IPS-11a (cell line): ENCODE data around the gene BNIPL.
A peak's percentile ranks its signal among the peaks of the same experiment; 100 is the strongest.

Experiments
- H3K4me3 ChIP-seq: one replicate; pipeline ENCODE4 v1.5.1; 2013; ENCODE audit warnings: low read depth, low read length, control low read depth

The BNIPL gene

GRCh38 chr1:151055581-151055980 lies 19.2 kb downstream of the BNIPL start:
- H3K4me3 ChIP-seq, result no peak overlapping the region

GRCh38 chr1:151056149-151056548 lies 19.8 kb downstream of the BNIPL start:
- H3K4me3 ChIP-seq, result no peak overlapping the region

GRCh38 chr1:151058692-151059091 lies 22.3 kb downstream of the BNIPL start:
- H3K4me3 ChIP-seq, result peak overlapping the region; percentile 91

- H3K4me3 ChIP-seq, result peak within 1 kb of the TSS; percentile 91
Observed at GRCh38 chr1:151059109-151060006, 23.0 kb downstream of the BNIPL start, which contains the start of gene CDC42SE1. CDC42SE1 (minus strand) TSS chr1:151059622; CDS start chr1:151055730, 3,892 bp downstream.

- H3K4me3 ChIP-seq, result peak within 1 kb of the TSS; percentile 91
Observed at GRCh38 chr1:151060007-151060656, 23.7 kb downstream of the BNIPL start, which contains the start of gene MLLT11. MLLT11 (plus strand) TSS chr1:151060397; CDS start chr1:151067225, 6,828 bp downstream.

DNA sequence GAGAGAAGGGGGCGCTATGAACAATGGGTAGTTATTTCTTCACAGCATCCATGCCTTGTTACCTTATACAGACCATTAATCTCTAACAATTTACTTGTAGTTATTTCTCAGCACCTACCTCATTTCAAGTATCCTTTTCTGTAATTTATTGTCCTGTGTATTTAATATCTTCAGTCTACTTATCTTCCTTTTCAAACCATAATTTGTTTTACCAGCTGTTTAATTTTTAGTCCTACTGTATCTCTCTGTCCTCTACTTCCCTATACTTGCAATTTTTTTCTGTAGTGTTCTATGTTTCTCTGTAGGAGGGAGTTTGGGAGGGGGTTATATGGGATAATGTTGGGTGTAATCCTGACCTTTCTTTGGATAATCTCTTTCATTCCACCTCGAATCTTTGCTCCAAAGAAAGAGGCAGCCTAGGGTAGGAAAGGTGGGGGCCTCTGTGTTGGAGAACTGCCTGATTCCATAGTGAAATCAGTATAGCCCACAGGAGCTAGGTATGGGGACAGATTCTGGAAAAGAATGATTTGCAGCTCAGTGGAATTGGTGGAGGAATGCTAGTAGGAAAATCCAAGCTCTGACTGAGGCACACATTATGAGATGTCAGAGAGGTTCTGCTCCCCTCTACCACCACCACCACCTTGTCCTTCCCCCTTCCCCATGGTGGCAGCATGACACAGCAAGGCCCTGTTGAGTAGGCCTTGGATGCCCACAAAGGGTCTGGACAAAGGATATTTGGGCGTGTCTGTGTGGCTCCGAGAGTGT lies 24.5 kb downstream of the BNIPL start:
- H3K4me3 ChIP-seq, result peak overlapping the region; percentile 91

- peak overlapping the region; percentile 91 for H3K4me3 ChIP-seq
Observed at GRCh38 chr1:151061704-151062103, 25.3 kb downstream of the BNIPL start.

- no peak overlapping the region for H3K4me3 ChIP-seq
Observed at GRCh38 chr1:151062741-151063371, 26.5 kb downstream of the BNIPL start.

GRCh38 chr1:151065089-151065645 lies 28.8 kb downstream of the BNIPL start:
- no peak overlapping the region for H3K4me3 ChIP-seq

- H3K4me3 ChIP-seq, result no peak overlapping the region
Observed at GRCh38 chr1:151067185-151067584, 30.8 kb downstream of the BNIPL start.

DNA sequence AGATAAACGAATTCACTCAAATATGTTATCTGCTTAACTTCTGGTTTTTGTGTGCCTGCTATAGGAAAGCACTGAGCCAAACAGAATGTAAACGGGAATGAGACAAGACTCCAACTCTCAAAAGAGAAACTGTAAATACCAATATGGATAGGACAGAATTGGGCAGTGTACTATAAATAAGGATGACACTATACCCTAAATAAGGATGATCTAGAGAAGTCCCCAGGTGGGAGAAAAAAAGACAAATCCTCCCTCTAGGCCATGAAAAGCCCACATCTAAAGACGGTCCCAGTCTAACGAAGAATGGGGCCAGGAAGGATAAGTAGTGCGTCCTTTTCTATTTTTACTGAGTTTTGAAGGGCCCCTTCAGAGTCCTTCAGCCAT lies 32.7 kb downstream of the BNIPL start:
- H3K4me3 ChIP-seq, result no peak overlapping the region

- H3K4me3 ChIP-seq, result peak within 1 kb of the TSS; percentile 79
Observed at GRCh38 chr1:151070474-151071276, 34.3 kb downstream of the BNIPL start, which contains the start of gene GABPB2. GABPB2 (plus strand) TSS chr1:151070761; CDS start chr1:151088190, 17,429 bp downstream.

DNA sequence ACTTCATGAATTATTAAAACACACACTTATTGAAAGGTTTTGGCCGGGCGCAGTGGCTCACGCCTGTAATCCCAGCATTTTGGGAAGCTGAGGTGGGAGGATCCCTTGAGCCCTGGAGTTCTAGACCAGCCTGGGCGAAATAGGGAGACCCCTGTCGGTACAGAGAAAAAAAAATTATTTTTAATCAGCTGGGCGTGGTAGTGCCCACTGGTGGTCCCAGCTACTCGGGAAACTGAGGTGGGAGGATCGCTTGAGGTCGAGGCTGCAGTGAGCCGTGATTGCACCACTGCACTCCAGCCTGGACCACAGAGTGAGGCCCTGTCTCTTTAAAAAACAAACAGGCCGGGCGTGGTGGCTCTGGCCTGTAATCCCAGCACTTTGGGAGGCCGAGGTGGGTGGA lies 35.8 kb downstream of the BNIPL start:
- H3K4me3 ChIP-seq, result no peak overlapping the region

DNA sequence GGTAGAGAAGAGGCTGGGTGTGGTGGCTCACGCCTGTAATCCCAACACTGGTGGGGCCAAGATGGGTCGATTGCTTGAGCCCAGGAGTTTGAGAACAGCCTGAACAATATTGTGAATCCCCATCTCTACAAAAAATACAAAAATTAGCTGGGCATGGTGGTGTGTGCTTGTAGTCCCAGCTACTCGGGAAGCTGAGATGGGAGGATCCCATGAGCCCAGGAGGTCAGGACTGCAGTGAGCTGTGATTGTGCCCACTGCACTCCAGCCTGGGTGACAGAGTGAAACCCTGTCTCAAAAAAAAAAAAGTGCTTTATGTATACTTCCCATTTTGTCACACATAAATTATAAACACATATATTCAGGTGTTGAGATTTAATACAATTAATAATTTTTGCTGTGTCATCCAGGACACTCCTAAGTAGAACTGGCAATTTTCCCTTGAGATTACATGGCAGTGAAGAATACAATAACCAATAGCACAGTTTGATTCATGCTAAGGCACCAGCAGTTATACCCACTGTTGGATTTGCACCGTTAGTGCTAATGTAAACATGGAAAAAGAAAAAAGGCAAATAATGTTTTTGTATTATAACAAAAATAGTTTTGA lies 49.7 kb downstream of the BNIPL start:
- no peak overlapping the region for H3K4me3 ChIP-seq
